Astrocyte (in vitro differentiated cells and primary cell): ENCODE data around the gene KRT79. TPM values are rescaled to one million over a fixed set of nuclear protein-coding genes. Genes with fewer than 3 reads are reported as not detected.
"Not testable (repeated sequence)": the region's sequence is repeated elsewhere in the genome, so short reads cannot be mapped to it uniquely, and the experiment has no call there.

Experiments used
- DNase-seq: peaks from one replicate; pipeline ENCODE4 v3.0.0-alpha.2; 2010; ENCODE audit warnings: low read depth
- FAIRE-seq: peaks from 2 replicates; lab custom pipeline; 2011; peaks lifted over from hg19 to GRCh38; lab: Jason Lieb, UNC
- H2AFZ ChIP-seq: 2 replicates; pipeline ENCODE4 v1.6.0; 2012; ENCODE audit warnings: low read depth, low read length, inconsistent platforms
- H3K27ac ChIP-seq: 2 replicates; pipeline ENCODE4 v1.5.1; 2011; ENCODE audit warnings: low read depth, low read length, inconsistent platforms
- H3K27me3 ChIP-seq: 2 replicates; pipeline ENCODE4 v1.6.0; 2011; ENCODE audit warnings: low read length, inconsistent platforms; ENCODE audit not compliant: insufficient read depth
- H3K36me3 ChIP-seq: 2 replicates; pipeline ENCODE4 v1.5.1; 2011; ENCODE audit warnings: low read length, inconsistent platforms; ENCODE audit not compliant: insufficient read depth
- H3K4me1 ChIP-seq: 2 replicates; pipeline ENCODE4 v1.5.1; 2011; ENCODE audit warnings: low read length, inconsistent platforms; ENCODE audit not compliant: insufficient read depth
- H3K4me2 ChIP-seq: 2 replicates; pipeline ENCODE4 v1.6.0; 2012; ENCODE audit warnings: low read length, inconsistent platforms
- H3K4me3 ChIP-seq: 2 replicates; pipeline ENCODE4 v1.5.1; 2011; ENCODE audit warnings: low read depth, mild to moderate bottlenecking, low read length, inconsistent platforms; ENCODE audit not compliant: insufficient read depth
- H3K79me2 ChIP-seq: 2 replicates; pipeline ENCODE4 v1.6.0; 2012; ENCODE audit warnings: mild to moderate bottlenecking, low read length, inconsistent platforms; ENCODE audit not compliant: insufficient read depth
- H3K9ac ChIP-seq: 2 replicates; pipeline ENCODE4 v1.6.0; 2012; ENCODE audit warnings: mild to moderate bottlenecking, low read length, inconsistent platforms
- H3K9me3 ChIP-seq: 2 replicates; pipeline ENCODE4 v1.5.1; 2012; ENCODE audit warnings: low read depth, mild to moderate bottlenecking, low read length, inconsistent platforms; ENCODE audit not compliant: insufficient read depth
- H4K20me1 ChIP-seq: 2 replicates; pipeline ENCODE4 v1.6.0; 2012; ENCODE audit warnings: low read length, inconsistent platforms; ENCODE audit not compliant: insufficient read depth
- H3K27ac Mint-ChIP-seq: one replicate; pipeline ENCODE4 v1.8.0; 2021; ENCODE audit warnings: mild to moderate bottlenecking, mixed read lengths; ENCODE audit not compliant: unreplicated experiment
- H3K27me3 Mint-ChIP-seq: one replicate; pipeline ENCODE4 v1.8.0; 2021; ENCODE audit warnings: low read depth, mixed read lengths; ENCODE audit not compliant: unreplicated experiment
- H3K36me3 Mint-ChIP-seq: one replicate; pipeline ENCODE4 v1.8.0; 2021; ENCODE audit warnings: low read depth, mixed read lengths; ENCODE audit not compliant: unreplicated experiment
- H3K4me1 Mint-ChIP-seq: one replicate; pipeline ENCODE4 v1.8.0; 2021; ENCODE audit warnings: low read depth, mixed read lengths; ENCODE audit not compliant: unreplicated experiment
- H3K4me3 Mint-ChIP-seq: one replicate; pipeline ENCODE4 v1.8.0; 2021; ENCODE audit warnings: mild to moderate bottlenecking, moderate library complexity, mixed read lengths; ENCODE audit not compliant: unreplicated experiment
- H3K9me3 Mint-ChIP-seq: one replicate; pipeline ENCODE4 v1.8.0; 2021; ENCODE audit warnings: mild to moderate bottlenecking, mixed read lengths; ENCODE audit not compliant: unreplicated experiment
- EZH2 ChIP-seq: IDR thresholded peaks from 2 replicates; pipeline ENCODE4 v1.6.1; 2012; ENCODE audit warnings: mild to moderate bottlenecking, low read length, inconsistent platforms; ENCODE audit not compliant: insufficient read depth
- total RNA-seq: library from RNA; stranded (reverse); gene quantifications from 2 replicates; pipeline ENCODE4 v1.2.1, GENCODE V29; 2021
- TF ChIP-seq, protein P1 (sequence below): IDR thresholded peaks from 2 replicates; pipeline ENCODE4 v1.5.1; 2011; ENCODE audit warnings: low read depth, mild to moderate bottlenecking, inconsistent platforms, low read length, moderate library complexity; ENCODE audit not compliant: insufficient read depth

Gene KRT79
- total RNA-seq, 1 donor from 2014 or later: 0.50 TPM

DNA sequence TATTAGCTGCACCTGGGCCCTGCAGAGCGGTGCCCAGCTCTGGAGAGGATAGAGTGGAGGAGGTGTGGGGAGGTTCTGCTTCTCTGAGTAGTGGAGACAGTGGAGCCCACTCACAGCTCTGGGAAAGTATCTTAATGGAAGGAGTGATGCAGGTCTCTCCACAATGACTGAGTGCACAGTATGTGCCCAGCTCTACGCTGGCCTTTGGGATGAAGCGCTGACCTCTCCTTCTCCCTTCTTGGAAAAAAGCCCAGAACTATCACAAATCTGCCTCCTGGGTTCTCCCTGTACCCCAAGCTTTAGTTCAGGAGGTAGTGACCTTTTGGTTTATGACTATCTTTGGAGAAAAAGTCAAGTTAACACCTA, 37.7 kb downstream of the KRT79 start:
- H4K20me1 ChIP-seq: no peaks in the 10 kb centered on the region
- DNase-seq (no peak), FAIRE-seq (no peak)
- TF ChIP-seq EZH2: no peak
- TF ChIP-seq, protein P1, sequence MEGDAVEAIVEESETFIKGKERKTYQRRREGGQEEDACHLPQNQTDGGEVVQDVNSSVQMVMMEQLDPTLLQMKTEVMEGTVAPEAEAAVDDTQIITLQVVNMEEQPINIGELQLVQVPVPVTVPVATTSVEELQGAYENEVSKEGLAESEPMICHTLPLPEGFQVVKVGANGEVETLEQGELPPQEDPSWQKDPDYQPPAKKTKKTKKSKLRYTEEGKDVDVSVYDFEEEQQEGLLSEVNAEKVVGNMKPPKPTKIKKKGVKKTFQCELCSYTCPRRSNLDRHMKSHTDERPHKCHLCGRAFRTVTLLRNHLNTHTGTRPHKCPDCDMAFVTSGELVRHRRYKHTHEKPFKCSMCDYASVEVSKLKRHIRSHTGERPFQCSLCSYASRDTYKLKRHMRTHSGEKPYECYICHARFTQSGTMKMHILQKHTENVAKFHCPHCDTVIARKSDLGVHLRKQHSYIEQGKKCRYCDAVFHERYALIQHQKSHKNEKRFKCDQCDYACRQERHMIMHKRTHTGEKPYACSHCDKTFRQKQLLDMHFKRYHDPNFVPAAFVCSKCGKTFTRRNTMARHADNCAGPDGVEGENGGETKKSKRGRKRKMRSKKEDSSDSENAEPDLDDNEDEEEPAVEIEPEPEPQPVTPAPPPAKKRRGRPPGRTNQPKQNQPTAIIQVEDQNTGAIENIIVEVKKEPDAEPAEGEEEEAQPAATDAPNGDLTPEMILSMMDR: no peak
- Mint-ChIP-seq H3K9me3 (peaks cover 5% of the 10 kb centered on the region), H3K27ac (no peak overlapping the region), H3K4me1 (peaks cover 26% of the 10 kb centered on the region), H3K36me3 (peaks cover 3% of the 10 kb centered on the region), H3K4me3 (no peak overlapping the region), H3K27me3 (peaks cover 29% of the 10 kb centered on the region)
- H3K4me1 ChIP-seq: peaks cover 14% of the 10 kb centered on the region
- H3K79me2 ChIP-seq: no peaks in the 10 kb centered on the region
- H3K4me2 ChIP-seq: no peak overlapping the region
- no peak overlapping the region for H3K27ac ChIP-seq
- H2AFZ ChIP-seq: no peak overlapping the region
- no peak overlapping the region for H3K4me3 ChIP-seq
- no peaks in the 10 kb centered on the region for H3K36me3 ChIP-seq
- H3K27me3 ChIP-seq: peaks cover 14% of the 10 kb centered on the region
- no peaks in the 10 kb centered on the region for H3K9me3 ChIP-seq
- no peak overlapping the region for H3K9ac ChIP-seq

DNA sequence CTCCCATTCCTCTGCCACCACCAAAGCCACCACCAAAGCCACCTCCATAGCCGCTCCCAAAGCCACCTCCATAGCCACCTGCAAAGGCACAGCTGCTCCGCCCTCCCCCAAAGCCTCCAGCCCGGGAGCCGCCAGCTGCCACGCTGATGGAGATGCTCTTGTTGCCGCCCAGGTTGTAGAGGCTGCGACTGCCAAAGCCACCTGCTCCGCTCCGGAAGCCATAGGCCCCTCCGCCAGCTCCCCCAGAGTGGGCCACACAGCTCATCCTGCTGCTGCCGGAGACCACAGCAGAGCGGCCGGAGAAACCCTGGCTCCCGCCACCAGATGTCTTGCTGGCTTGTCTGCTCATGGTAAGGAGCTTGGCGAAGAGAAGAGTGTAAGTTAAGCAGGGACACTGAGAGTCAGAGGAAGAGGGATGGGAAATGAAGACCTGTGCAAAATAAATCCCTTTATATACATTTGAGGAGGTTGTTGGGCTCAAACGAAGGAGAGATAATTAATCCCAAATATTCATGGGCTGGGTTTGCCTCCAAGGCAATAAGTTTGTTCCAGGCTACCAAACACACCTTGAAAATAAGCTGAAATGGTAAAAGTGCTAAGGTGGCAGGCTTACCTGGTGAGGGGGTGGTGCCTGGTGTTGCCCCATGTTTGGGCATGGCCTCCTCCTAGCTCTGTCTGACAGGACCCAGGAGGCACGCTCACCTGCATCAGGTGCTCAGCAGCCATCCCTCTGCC, 38.2 kb downstream of the KRT79 start, which contains the start of gene KRT3:
KRT3 (minus strand) TSS at position 424 of the 735 bp plus-strand sequence; CDS start at position 349, 75 bp downstream.
- DNase-seq: no peak
- Histone ChIP-seq H4K20me1 (no peaks in the 10 kb centered on the region), H3K4me2 (no peak within 1 kb of the TSS), H3K9me3 (no peaks in the 10 kb centered on the region), H3K4me3 (no peak within 1 kb of the TSS), H3K27ac (no peak within 1 kb of the TSS), H3K9ac (no peak within 1 kb of the TSS), H2AFZ (no peak within 1 kb of the TSS), H3K27me3 (peaks cover 16% of the 10 kb centered on the region), H3K36me3 (no peaks in the 10 kb centered on the region), H3K79me2 (no peaks in the 10 kb centered on the region), H3K4me1 (peaks cover 14% of the 10 kb centered on the region)
- Mint-ChIP-seq H3K36me3 (peaks cover 3% of the 10 kb centered on the region), H3K4me3 (no peak within 1 kb of the TSS), H3K27ac (no peak within 1 kb of the TSS), H3K4me1 (peaks cover 26% of the 10 kb centered on the region), H3K9me3 (peaks cover 5% of the 10 kb centered on the region), H3K27me3 (peaks cover 30% of the 10 kb centered on the region)
- FAIRE-seq: no peak
- TF ChIP-seq EZH2: no peak
- TF ChIP-seq, protein P1: no peak

DNA sequence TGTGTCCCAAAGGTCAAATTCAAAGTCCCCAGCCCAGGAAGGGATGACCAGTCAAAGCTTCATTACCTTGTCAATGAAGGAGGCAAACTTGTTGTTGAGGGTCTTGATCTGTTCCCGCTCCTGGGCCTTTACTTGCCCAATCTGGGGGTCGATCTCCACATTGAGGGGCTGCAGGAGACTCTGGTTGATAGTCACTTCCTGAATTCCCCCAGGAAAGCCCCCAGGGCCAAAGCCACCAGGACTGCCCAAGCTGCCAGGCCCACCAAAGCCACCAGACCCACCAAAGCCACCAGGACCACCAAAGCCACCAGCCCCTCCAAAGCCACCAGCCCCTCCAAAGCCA, 38.8 kb downstream of the KRT79 start:
- H3K9me3 ChIP-seq, H3K27ac Mint-ChIP-seq, H3K36me3 Mint-ChIP-seq, FAIRE-seq, H3K9me3 Mint-ChIP-seq, H3K79me2 ChIP-seq, H3K4me2 ChIP-seq, H3K4me3 ChIP-seq, DNase-seq, H2AFZ ChIP-seq, H4K20me1 ChIP-seq, H3K27ac ChIP-seq, H3K36me3 ChIP-seq, H3K4me3 Mint-ChIP-seq, H3K9ac ChIP-seq: not testable (repeated sequence)
- Mint-ChIP-seq H3K27me3 (peaks cover 36% of the 10 kb centered on the region), H3K4me1 (peaks cover 26% of the 10 kb centered on the region)
- Histone ChIP-seq H3K27me3 (peaks cover 21% of the 10 kb centered on the region), H3K4me1 (peaks cover 14% of the 10 kb centered on the region)
